ENCODE results near the gene TP53I11. TPM values are rescaled to one million over a fixed set of nuclear protein-coding genes. Genes with fewer than 3 reads are reported as not detected.

Gene TP53I11
- total RNA-seq, 2 donors from 2014 or later, result 60.0 to 141 TPM

DNA sequence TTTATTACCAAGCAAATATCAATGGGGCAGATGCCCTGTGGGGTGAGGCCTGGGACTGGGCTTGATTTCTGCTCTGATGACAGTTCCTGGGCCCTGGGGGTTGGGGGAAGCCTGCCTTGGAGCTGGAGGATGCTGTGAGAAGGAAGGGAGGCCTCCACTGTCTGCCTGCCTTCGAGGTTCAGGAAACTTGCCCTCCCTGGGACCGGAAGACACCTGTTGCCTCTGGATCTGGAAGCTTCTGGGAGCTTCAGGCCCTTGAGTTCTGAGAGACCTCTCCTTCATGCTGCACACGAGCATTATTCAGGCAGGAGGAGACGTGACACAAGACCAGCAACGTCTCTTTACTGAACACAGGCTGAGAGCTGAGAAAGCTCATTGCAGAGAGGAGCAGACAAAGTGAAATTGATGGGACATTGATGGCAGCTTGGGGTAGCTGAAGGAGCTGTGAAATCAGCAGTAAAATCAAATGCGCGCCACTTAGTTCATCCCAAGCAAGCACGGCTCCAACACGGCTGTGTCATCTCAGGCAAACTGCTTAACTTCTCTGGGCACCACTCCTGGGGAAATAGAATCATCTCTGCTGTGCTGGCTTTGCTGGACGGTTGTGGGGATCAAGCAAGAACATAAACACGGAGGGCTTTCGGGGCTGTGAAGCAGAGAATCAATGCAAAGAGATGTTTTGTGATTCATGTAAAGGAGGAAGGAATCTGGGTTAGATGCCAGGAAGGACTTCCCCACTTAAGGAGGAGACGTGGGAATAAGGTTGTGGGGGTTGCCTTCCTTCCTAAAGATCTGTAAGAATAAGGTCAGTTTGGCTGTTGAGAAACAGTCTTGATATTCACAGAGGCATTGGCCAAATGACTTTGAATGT lies 64.5 kb downstream of the TP53I11 start:
- DNase-seq (ENCODE audit: low spot score) (no peak), ATAC-seq (ENCODE audit: insufficient number of reproducible peaks, low FRiP score, low read depth) (no peak)
- H3K9me3 ChIP-seq, result no peaks in the 10 kb centered on the region
- no peaks in the 10 kb centered on the region for H3K27me3 ChIP-seq (replicated peaks; ENCODE audit: insufficient read depth)
- no peaks in the 10 kb centered on the region for H3K36me3 ChIP-seq
- TF ChIP-seq CTCF (IDR thresholded peaks at IDR 0.05), result no peak
- no peaks in the 10 kb centered on the region for H3K4me1 ChIP-seq (ENCODE audit: control insufficient read depth in 1 of 2, low read depth in 2 of 2)
- H3K27ac ChIP-seq, result no peak overlapping the region
- no peak overlapping the region for H3K4me3 ChIP-seq

DNA sequence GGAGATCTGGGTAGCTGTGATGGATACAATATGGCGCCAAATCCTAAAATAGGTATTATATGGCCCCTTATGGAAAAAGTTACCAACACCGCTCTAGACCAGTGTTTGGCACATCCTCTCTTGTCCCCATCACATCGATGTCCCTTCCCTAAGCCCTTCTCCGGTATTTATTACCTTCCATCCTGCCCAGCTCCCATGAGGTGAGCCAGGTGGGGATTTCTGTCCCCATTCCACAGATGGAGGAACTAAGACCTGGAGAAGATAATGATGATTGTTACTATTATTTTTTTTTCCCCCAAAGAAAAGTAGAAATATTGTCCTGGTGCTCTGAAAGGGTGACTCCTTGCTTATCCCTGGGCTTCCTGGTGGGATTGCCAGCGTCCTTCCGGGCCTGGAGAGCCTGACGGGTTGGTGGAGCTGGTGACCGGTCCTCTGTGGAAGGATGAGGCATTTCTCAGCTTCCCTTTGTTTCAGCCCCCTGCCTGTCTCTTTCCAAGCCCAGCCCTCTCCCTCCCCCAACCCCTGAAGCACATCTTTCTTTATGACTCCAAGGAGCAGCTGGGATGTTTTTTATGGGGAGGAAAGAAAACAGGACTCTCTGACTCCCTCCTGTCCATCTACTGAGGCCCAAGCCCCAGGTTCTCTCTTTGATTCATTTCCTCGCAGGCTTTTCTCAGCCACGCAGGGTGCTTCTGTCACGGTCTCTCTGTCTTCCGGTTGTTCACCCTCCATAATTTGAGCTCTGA lies 65.4 kb downstream of the TP53I11 start:
- Histone ChIP-seq H3K36me3 (no peaks in the 10 kb centered on the region), H3K27ac (no peak overlapping the region), H3K4me1 (ENCODE audit: control insufficient read depth in 1 of 2, low read depth in 2 of 2) (no peaks in the 10 kb centered on the region), H3K9me3 (no peaks in the 10 kb centered on the region), H3K27me3 (replicated peaks; ENCODE audit: insufficient read depth) (no peaks in the 10 kb centered on the region), H3K4me3 (no peak overlapping the region)
- no peak for ATAC-seq (ENCODE audit: insufficient number of reproducible peaks, low FRiP score, low read depth)
- no peak for TF ChIP-seq CTCF (IDR thresholded peaks at IDR 0.05)
- DNase-seq (ENCODE audit: low spot score), result no peak

GRCh38 chr11:44884056-44884455 lies 66.6 kb downstream of the TP53I11 start:
- H3K27me3 ChIP-seq (replicated peaks; ENCODE audit: insufficient read depth), result no peaks in the 10 kb centered on the region
- no peak overlapping the region for H3K4me3 ChIP-seq
- H3K36me3 ChIP-seq, result no peaks in the 10 kb centered on the region
- no peaks in the 10 kb centered on the region for H3K4me1 ChIP-seq (ENCODE audit: control insufficient read depth in 1 of 2, low read depth in 2 of 2)
- TF ChIP-seq CTCF (IDR thresholded peaks at IDR 0.05), result no peak
- no peaks in the 10 kb centered on the region for H3K9me3 ChIP-seq
- ATAC-seq (ENCODE audit: insufficient number of reproducible peaks, low FRiP score, low read depth), result no peak
- no peak overlapping the region for H3K27ac ChIP-seq
- no peak for DNase-seq (ENCODE audit: low spot score)

- no peaks in the 10 kb centered on the region for H3K9me3 ChIP-seq
- no peak for TF ChIP-seq CTCF (IDR thresholded peaks at IDR 0.05)
- H3K4me1 ChIP-seq (ENCODE audit: control insufficient read depth in 1 of 2, low read depth in 2 of 2), result no peaks in the 10 kb centered on the region
- no peak overlapping the region for H3K27ac ChIP-seq
- DNase-seq (ENCODE audit: low spot score), result no peak
- H3K27me3 ChIP-seq (replicated peaks; ENCODE audit: insufficient read depth), result no peaks in the 10 kb centered on the region
- no peak for ATAC-seq (ENCODE audit: insufficient number of reproducible peaks, low FRiP score, low read depth)
- no peaks in the 10 kb centered on the region for H3K36me3 ChIP-seq
- H3K4me3 ChIP-seq, result no peak overlapping the region
Measured at GRCh38 chr11:44883277-44883676, 67.4 kb downstream of the TP53I11 start.

Other genes with a start within 250 kb of the TP53I11 start
- 1 to 10 TPM; 2.0 to 7.7 TPM for gene TSPAN18, start 223.9 kb downstream of the TP53I11 start, total RNA-seq
- 10 to 100 TPM; 23.8 to 30.5 TPM for gene PRDM11, start 195.8 kb upstream of the TP53I11 start, total RNA-seq